ENCODE data around the gene BBS10.
"Not testable (repeated sequence)": the region's sequence is repeated elsewhere in the genome, so short reads cannot be mapped to it uniquely, and the experiment has no call there.

BBS10 gene

DNA sequence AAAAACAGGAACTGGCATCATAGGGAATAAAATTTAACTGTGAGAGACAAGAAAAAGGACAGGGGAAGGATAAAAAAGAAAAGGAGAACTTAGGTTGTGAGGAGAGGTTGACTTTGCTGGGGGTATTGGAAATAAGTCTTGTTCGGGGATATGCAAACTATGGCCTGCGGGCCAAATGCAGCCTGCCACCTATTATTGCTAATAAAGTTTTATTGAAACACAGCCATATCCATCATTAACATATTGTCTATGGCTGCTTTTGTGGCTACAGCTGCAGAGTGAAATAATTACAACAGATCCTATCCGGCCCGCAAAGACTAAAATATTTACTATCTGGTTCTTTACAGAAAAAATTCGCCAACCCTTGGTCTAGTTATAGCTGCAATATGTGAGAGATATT is 18.6 kb downstream of the BBS10 start:
- Histone ChIP-seq H3K4me3 (ENCODE audit: low read length) (no peak overlapping the region), H3K27me3 (ENCODE audit: insufficient read depth, low read length) (no peaks in the 10 kb centered on the region), H3K36me3 (ENCODE audit: insufficient read depth, low read length) (no peaks in the 10 kb centered on the region), H3K9me3 (ENCODE audit: insufficient read depth, low read depth, low read length) (peaks cover 5% of the 10 kb centered on the region; the same call in 1 of the 2 replicates), H3K27ac (ENCODE audit: low read depth, low read length) (no peak overlapping the region), H3K4me1 (ENCODE audit: insufficient read depth, low read length) (no peaks in the 10 kb centered on the region), H3K9ac (ENCODE audit: low read depth, low read length) (no peak overlapping the region)
- WGBS = 96% methylated on average over 5 of the region's 5 CpGs

DNA sequence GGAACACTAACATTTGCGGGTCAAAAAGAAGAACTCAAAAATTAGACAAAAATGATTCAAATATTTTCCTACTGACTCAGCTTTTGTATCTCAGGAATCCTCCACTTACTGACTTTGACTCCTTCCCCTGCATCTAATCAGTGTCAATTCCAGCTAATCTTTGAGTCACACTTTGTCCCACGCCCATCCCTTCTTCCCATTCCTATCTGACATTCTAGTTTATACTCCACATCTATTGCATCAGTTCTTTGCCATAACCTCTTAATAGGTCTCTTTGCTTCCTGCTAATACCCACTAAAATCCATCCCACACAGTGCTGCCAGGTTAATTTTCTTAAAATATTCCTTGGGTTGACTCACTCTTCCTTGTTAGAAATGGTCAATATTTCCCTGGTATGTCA is 19.1 kb downstream of the BBS10 start:
- 91% methylated on average over 2 of the region's 2 CpGs for WGBS
- Histone ChIP-seq H3K9ac (ENCODE audit: low read depth, low read length) (no peak overlapping the region), H3K9me3 (ENCODE audit: insufficient read depth, low read depth, low read length) (peaks cover 5% of the 10 kb centered on the region; the same call in 1 of the 2 replicates), H3K4me3 (ENCODE audit: low read length) (no peak overlapping the region), H3K27ac (ENCODE audit: low read depth, low read length) (no peak overlapping the region), H3K36me3 (ENCODE audit: insufficient read depth, low read length) (no peaks in the 10 kb centered on the region), H3K4me1 (ENCODE audit: insufficient read depth, low read length) (no peaks in the 10 kb centered on the region), H3K27me3 (ENCODE audit: insufficient read depth, low read length) (no peaks in the 10 kb centered on the region)

- H3K27ac ChIP-seq (ENCODE audit: low read depth, low read length); H3K9me3 ChIP-seq (ENCODE audit: insufficient read depth, low read depth, low read length); H3K4me1 ChIP-seq (ENCODE audit: insufficient read depth, low read length); H3K27me3 ChIP-seq (ENCODE audit: insufficient read depth, low read length); H3K36me3 ChIP-seq (ENCODE audit: insufficient read depth, low read length): not testable (repeated sequence)
- WGBS = 20% methylated on average over 30 of the region's 32 CpGs
- Histone ChIP-seq H3K4me3 (ENCODE audit: low read length) (peak overlapping the region; percentile 37), H3K9ac (ENCODE audit: low read depth, low read length) (0 out of 2 replicates have a peak overlapping the region, but pooled peaks have one; percentile 14)
Measured at GRCh38 chr12:76319595-76320319, 28.5 kb downstream of the BBS10 start.

DNA sequence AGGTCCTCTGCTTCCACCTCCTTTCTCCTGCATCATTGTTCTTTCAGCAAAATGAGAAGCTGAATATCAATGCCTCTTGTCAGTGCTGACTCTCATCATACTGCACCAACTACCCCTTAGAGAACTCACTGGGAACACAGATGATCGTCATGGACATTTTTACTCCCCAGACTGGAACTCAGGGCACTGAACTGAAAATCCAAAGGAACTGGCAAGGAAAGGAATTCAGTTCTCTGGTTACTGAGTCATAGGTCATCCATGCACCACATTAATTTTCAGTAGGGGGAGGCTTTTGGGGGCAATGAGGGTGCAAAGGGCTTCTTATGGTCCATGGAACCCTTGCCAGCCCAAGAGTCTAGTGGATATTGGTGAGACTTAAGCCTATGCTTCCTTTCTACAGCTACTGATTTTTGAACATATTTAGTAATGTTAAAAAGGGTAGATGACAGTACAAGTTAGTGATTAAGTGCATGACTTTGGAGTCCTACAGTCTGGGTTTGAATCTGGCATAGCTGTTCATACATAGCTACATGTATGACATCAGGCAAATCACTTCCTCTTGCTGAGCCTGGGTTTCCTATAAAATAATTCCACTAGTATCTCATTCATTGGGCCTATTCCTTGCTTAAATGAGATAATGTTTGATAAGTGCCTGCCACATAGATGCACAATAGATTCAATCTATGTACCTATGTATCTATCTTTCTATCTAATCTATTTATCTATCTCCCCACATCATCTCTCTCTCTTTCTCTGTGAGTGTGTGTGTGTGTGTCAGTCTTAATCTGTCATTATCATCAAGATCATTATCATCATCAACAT is 29.2 kb downstream of the BBS10 start:
- WGBS = 94% methylated on average over 1 of the region's 1 CpG
- no peak overlapping the region for H3K27ac ChIP-seq (ENCODE audit: low read depth, low read length)
- peak overlapping the region; percentile 37; the same call in 1 of the 2 replicates for H3K4me3 ChIP-seq (ENCODE audit: low read length)
- H3K9me3 ChIP-seq (ENCODE audit: insufficient read depth, low read depth, low read length) = 0 out of 2 replicates have a peak, but pooled peaks cover 3% of the 10 kb centered on the region
- no peaks in the 10 kb centered on the region for H3K36me3 ChIP-seq (ENCODE audit: insufficient read depth, low read length)
- peaks cover 4% of the 10 kb centered on the region; the same call in 1 of the 2 replicates for H3K4me1 ChIP-seq (ENCODE audit: insufficient read depth, low read length)
- no peak overlapping the region for H3K9ac ChIP-seq (ENCODE audit: low read depth, low read length)
- H3K27me3 ChIP-seq (ENCODE audit: insufficient read depth, low read length) = no peaks in the 10 kb centered on the region

DNA sequence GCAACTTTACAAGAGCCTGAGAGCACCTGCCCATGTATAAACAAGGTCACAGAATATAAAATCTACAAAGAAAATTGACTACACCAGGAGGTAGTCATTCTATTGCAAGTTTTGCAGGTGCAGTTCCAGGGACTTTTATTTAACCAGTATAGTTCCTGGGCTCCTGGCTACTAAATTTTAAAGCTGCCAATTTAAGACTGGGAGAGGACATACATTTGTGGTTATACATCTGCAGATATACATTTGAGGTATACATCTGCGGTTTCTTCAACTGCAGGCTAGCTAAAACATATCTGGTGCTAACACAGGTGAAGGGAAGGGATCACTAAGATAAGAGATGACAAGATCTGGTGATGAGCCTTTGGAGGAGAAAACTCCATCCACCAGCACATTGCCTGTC is 30.2 kb downstream of the BBS10 start:
- WGBS = 100% methylated on average over 1 of the region's 1 CpG
- peaks cover 11% of the 10 kb centered on the region for H3K4me1 ChIP-seq (ENCODE audit: insufficient read depth, low read length)

DNA sequence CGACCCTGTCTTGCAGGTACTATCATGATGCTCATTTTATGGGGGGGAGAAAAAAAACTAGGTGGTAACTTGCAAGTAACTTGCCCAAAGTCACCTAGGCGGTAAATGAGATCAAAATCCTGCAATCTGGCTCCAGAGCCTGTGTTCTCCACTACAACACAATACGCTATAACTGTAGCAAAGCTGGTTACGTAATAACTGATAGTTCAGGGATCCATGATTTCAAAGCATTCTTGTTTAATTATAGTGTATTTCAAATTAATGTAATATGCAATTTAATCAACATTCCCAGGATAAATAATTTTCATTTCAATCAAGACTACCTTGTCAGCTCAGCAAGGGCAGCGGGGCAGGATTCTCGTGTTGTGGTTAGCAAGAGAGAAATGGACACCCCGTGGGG is 31.7 kb downstream of the BBS10 start:
- H3K9me3 ChIP-seq (ENCODE audit: insufficient read depth, low read depth, low read length) = 0 out of 2 replicates have a peak, but pooled peaks cover 3% of the 10 kb centered on the region
- no peak overlapping the region for H3K9ac ChIP-seq (ENCODE audit: low read depth, low read length)
- H3K4me1 ChIP-seq (ENCODE audit: insufficient read depth, low read length) = peaks cover 17% of the 10 kb centered on the region
- no peaks in the 10 kb centered on the region for H3K27me3 ChIP-seq (ENCODE audit: insufficient read depth, low read length)
- no peak overlapping the region for H3K4me3 ChIP-seq (ENCODE audit: low read length)
- no peak overlapping the region for H3K27ac ChIP-seq (ENCODE audit: low read depth, low read length)
- no peaks in the 10 kb centered on the region for H3K36me3 ChIP-seq (ENCODE audit: insufficient read depth, low read length)
- 97% methylated on average over 6 of the region's 7 CpGs for WGBS

More for the DNA sequence above, 30.2 kb downstream of the BBS10 start:
- Histone ChIP-seq H3K9me3 (ENCODE audit: insufficient read depth, low read depth, low read length) (0 out of 2 replicates have a peak, but pooled peaks cover 3% of the 10 kb centered on the region), H3K9ac (ENCODE audit: low read depth, low read length) (no peak overlapping the region), H3K27ac (ENCODE audit: low read depth, low read length) (no peak overlapping the region), H3K36me3 (ENCODE audit: insufficient read depth, low read length) (no peaks in the 10 kb centered on the region), H3K27me3 (ENCODE audit: insufficient read depth, low read length) (no peaks in the 10 kb centered on the region), H3K4me3 (ENCODE audit: low read length) (no peak overlapping the region)

DNA sequence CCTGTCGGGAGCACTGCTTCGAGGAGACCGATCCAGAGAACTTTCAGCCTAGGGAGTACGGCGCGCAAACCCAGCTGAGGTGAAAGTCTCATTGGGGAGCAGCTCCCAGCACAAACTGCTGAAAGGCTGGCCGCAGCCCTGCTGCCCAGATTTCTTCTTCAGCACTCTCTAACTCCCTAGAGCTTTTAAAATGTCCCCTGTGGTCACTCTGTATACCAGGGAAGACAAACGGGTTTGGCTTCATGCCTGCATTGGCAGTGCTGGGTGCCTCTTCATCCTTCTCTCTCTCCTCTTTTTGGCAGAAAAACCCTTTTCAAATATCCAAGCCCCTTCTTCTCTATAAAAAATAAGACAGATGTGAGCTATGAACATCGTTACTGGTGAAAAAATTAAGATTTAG is 34.9 kb downstream of the BBS10 start:
- Histone ChIP-seq H3K27me3 (ENCODE audit: insufficient read depth, low read length) (no peaks in the 10 kb centered on the region), H3K27ac (ENCODE audit: low read depth, low read length) (no peak overlapping the region), H3K36me3 (ENCODE audit: insufficient read depth, low read length) (no peaks in the 10 kb centered on the region), H3K4me1 (ENCODE audit: insufficient read depth, low read length) (peaks cover 13% of the 10 kb centered on the region), H3K9ac (ENCODE audit: low read depth, low read length) (no peak overlapping the region), H3K9me3 (ENCODE audit: insufficient read depth, low read depth, low read length) (no peaks in the 10 kb centered on the region), H3K4me3 (ENCODE audit: low read length) (no peak overlapping the region)
- WGBS = 91% methylated on average over 9 of the region's 9 CpGs

- Histone ChIP-seq H3K27ac (ENCODE audit: low read depth, low read length) (no peak overlapping the region), H3K9ac (ENCODE audit: low read depth, low read length) (no peak overlapping the region)
- 72% methylated on average over 7 of the region's 7 CpGs for WGBS
Measured at GRCh38 chr12:76312315-76312714, 35.9 kb downstream of the BBS10 start.

DNA sequence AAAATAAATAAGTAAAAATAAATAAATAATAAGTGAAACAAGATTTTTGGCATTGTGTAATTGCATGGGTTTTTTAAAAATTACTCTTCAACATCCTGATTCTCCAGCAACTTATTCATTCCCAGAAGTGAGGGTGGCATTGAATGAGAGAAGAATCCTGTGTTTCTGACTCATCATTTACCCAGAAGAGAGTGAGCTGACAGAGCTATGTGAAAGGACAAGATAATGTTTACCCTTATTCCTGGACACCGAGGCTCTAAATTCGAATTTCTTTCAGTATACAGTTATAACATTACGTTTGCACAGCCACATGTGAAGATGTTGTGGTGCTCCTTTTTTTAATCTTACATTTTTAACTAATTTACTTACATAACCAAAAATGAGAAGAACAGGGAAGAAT is 36.4 kb downstream of the BBS10 start:
- Histone ChIP-seq H3K9ac (ENCODE audit: low read depth, low read length) (no peak overlapping the region), H3K27ac (ENCODE audit: low read depth, low read length) (no peak overlapping the region), H3K36me3 (ENCODE audit: insufficient read depth, low read length) (no peaks in the 10 kb centered on the region), H3K9me3 (ENCODE audit: insufficient read depth, low read depth, low read length) (no peaks in the 10 kb centered on the region), H3K4me1 (ENCODE audit: insufficient read depth, low read length) (peaks cover 13% of the 10 kb centered on the region), H3K4me3 (ENCODE audit: low read length) (no peak overlapping the region), H3K27me3 (ENCODE audit: insufficient read depth, low read length) (no peaks in the 10 kb centered on the region)
- 78% methylated on average over 2 of the region's 3 CpGs for WGBS

More at GRCh38 chr12:76312315-76312714, 35.9 kb downstream of the BBS10 start:
- Histone ChIP-seq H3K9me3 (ENCODE audit: insufficient read depth, low read depth, low read length) (no peaks in the 10 kb centered on the region), H3K4me1 (ENCODE audit: insufficient read depth, low read length) (peaks cover 13% of the 10 kb centered on the region), H3K36me3 (ENCODE audit: insufficient read depth, low read length) (no peaks in the 10 kb centered on the region), H3K4me3 (ENCODE audit: low read length) (no peak overlapping the region), H3K27me3 (ENCODE audit: insufficient read depth, low read length) (no peaks in the 10 kb centered on the region)

DNA sequence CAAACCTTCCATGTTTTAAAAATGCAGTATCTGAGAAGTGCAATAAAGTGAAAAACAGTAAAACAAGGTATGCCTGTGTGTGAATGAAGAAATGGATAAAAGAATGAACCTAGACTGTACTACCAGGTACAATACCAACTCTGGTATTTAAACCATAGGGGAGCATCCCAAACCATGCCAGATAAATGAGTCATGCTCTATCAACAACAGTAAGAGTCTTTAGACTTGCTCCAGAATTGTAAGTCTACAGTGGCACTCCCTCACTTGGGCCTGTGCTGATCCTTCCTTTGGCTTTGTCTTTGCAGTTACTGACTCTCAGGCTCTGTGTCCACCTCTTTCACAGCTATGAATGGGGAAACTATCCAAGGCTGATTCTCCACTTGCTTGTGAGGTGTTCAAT is 38.1 kb downstream of the BBS10 start:
- H3K27ac ChIP-seq (ENCODE audit: low read depth, low read length) = no peak overlapping the region
- H3K4me1 ChIP-seq (ENCODE audit: insufficient read depth, low read length) = peaks cover 13% of the 10 kb centered on the region
- H3K9ac ChIP-seq (ENCODE audit: low read depth, low read length) = no peak overlapping the region
- H3K9me3 ChIP-seq (ENCODE audit: insufficient read depth, low read depth, low read length) = no peaks in the 10 kb centered on the region
- H3K4me3 ChIP-seq (ENCODE audit: low read length) = no peak overlapping the region
- no peaks in the 10 kb centered on the region for H3K36me3 ChIP-seq (ENCODE audit: insufficient read depth, low read length)
- H3K27me3 ChIP-seq (ENCODE audit: insufficient read depth, low read length) = no peaks in the 10 kb centered on the region

DNA sequence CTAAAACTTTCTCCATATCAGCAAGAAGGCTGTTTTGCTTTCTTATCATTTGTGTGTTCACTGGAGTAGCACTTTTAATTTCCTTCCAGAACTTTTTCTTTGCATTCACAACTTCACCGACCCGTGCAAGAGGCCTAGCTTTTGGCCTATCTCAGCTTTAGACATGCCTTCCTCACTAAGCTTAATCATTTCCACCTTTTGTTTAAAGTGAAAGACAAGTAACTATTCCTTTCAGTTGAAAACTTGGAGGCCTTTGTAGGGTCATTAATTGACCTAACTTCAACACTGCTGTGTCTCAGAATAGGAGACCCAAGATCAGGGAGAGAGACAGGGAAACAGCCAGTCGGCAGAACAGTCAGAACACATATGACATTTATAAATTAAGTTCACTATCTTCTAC is 39.3 kb downstream of the BBS10 start:
- H3K27ac ChIP-seq (ENCODE audit: low read depth, low read length) = no peak overlapping the region
- H3K4me1 ChIP-seq (ENCODE audit: insufficient read depth, low read length) = peaks cover 13% of the 10 kb centered on the region
- 81% methylated on average over 3 of the region's 3 CpGs for WGBS
- no peaks in the 10 kb centered on the region for H3K36me3 ChIP-seq (ENCODE audit: insufficient read depth, low read length)
- H3K4me3 ChIP-seq (ENCODE audit: low read length) = no peak overlapping the region
- H3K9ac ChIP-seq (ENCODE audit: low read depth, low read length) = no peak overlapping the region
- no peaks in the 10 kb centered on the region for H3K9me3 ChIP-seq (ENCODE audit: insufficient read depth, low read depth, low read length)
- no peaks in the 10 kb centered on the region for H3K27me3 ChIP-seq (ENCODE audit: insufficient read depth, low read length)
